ENCODE measurements around the gene NCBP2L.

- TF ChIP-seq CTCF (IDR thresholded peaks at IDR 0.05) = no peak
- no peak for TF ChIP-seq ZFX (IDR thresholded peaks at IDR 0.05; ENCODE audit: borderline replicate concordance)
Observed at GRCh38 chrX:107836958-107837357, 59.4 kb downstream of the NCBP2L start.

Measured in 22Rv1 (cell line).